ENCODE data around the gene INSM1.

INSM1 gene

GRCh38 chr20:20393207-20394120, 25.6 kb downstream of the INSM1 start:
- no peak for DNase-seq (ENCODE audit: low spot score)

- DNase-seq (ENCODE audit: low spot score) = no peak
Measured at GRCh38 chr20:20395087-20395486, 27.2 kb downstream of the INSM1 start.

GRCh38 chr20:20395903-20396568, 28.1 kb downstream of the INSM1 start:
- DNase-seq (ENCODE audit: low spot score) = no peak

GRCh38 chr20:20396794-20397193, 28.9 kb downstream of the INSM1 start:
- DNase-seq (ENCODE audit: low spot score) = no peak

GRCh38 chr20:20398123-20398522, 30.2 kb downstream of the INSM1 start:
- no peak for DNase-seq (ENCODE audit: low spot score)

- DNase-seq (ENCODE audit: low spot score) = no peak
Measured at GRCh38 chr20:20399531-20400500, 31.9 kb downstream of the INSM1 start.

GRCh38 chr20:20401991-20402390, 34.1 kb downstream of the INSM1 start:
- DNase-seq (ENCODE audit: low spot score) = no peak

GRCh38 chr20:20404633-20405032, 36.7 kb downstream of the INSM1 start:
- no peak for DNase-seq (ENCODE audit: low spot score)

GRCh38 chr20:20405623-20406022, 37.7 kb downstream of the INSM1 start:
- no peak for DNase-seq (ENCODE audit: low spot score)

- DNase-seq (ENCODE audit: low spot score) = no peak
Measured at GRCh38 chr20:20406306-20406705, 38.4 kb downstream of the INSM1 start.

GRCh38 chr20:20407891-20408805, 40.2 kb downstream of the INSM1 start:
- DNase-seq (ENCODE audit: low spot score) = peak; percentile 10

- no peak for DNase-seq (ENCODE audit: low spot score)
Measured at GRCh38 chr20:20409331-20409730, 41.4 kb downstream of the INSM1 start.

GRCh38 chr20:20410678-20411077, 42.8 kb downstream of the INSM1 start:
- DNase-seq (ENCODE audit: low spot score) = no peak

- DNase-seq (ENCODE audit: low spot score) = no peak
Measured at GRCh38 chr20:20411402-20411801, 43.5 kb downstream of the INSM1 start.

- no peak for DNase-seq (ENCODE audit: low spot score)
Measured at GRCh38 chr20:20411836-20412235, 43.9 kb downstream of the INSM1 start.

- no peak for DNase-seq (ENCODE audit: low spot score)
Measured at GRCh38 chr20:20412750-20413149, 44.8 kb downstream of the INSM1 start.

GRCh38 chr20:20413810-20414281, 45.9 kb downstream of the INSM1 start:
- no peak for DNase-seq (ENCODE audit: low spot score)

GRCh38 chr20:20414640-20415220, 46.8 kb downstream of the INSM1 start:
- DNase-seq (ENCODE audit: low spot score) = no peak

GRCh38 chr20:20415321-20415720, 47.4 kb downstream of the INSM1 start:
- no peak for DNase-seq (ENCODE audit: low spot score)

GRCh38 chr20:20417876-20418676, 50.2 kb downstream of the INSM1 start:
- DNase-seq (ENCODE audit: low spot score) = no peak

Measured in NAMALWA (cell line).